Type B pancreatic cell (in vitro differentiated cells): ENCODE results near the gene TRMT2A. TPM values are rescaled to one million over a fixed set of nuclear protein-coding genes. Genes with fewer than 3 reads are reported as not detected.

Experiments
- DNase-seq: peaks from one replicate; pipeline ENCODE4 v3.0.0; 2021; ENCODE audit warnings: mixed read lengths; ENCODE audit not compliant: unreplicated experiment; ENCODE audit errors: extremely low spot score
- H3K27ac Mint-ChIP-seq: 2 replicates; pipeline ENCODE4 v1.8.0; 2021; ENCODE audit warnings: mild to moderate bottlenecking, mixed read lengths
- H3K27me3 Mint-ChIP-seq: 2 replicates; pipeline ENCODE4 v1.8.0; 2021; ENCODE audit warnings: mixed read lengths
- H3K36me3 Mint-ChIP-seq: 2 replicates; pipeline ENCODE4 v1.8.0; 2021; ENCODE audit warnings: mixed read lengths
- H3K4me1 Mint-ChIP-seq: one replicate; pipeline ENCODE4 v1.8.0; 2021; ENCODE audit warnings: mixed read lengths; ENCODE audit not compliant: unreplicated experiment
- H3K4me3 Mint-ChIP-seq: 2 replicates; pipeline ENCODE4 v1.8.0; 2021; ENCODE audit warnings: mild to moderate bottlenecking, mixed read lengths
- H3K9me3 Mint-ChIP-seq: 2 replicates; pipeline ENCODE4 v1.8.0; 2021; ENCODE audit warnings: mixed read lengths
- CTCF ChIP-seq: fragments of 200-600 bp; sonication (generic); conservative IDR thresholded peaks from 2 replicates; pipeline ENCODE4 v1.5.0; 2021; ENCODE audit warnings: antibody characterized with exemption, mild to moderate bottlenecking
- total RNA-seq: library from RNA; stranded (reverse); gene quantifications from 2 replicates; pipeline ENCODE4 v1.2.1, GENCODE V29; 2021; ENCODE audit warnings: low replicate concordance

Gene TRMT2A
- total RNA-seq, 1 donor from 2014 or later, result 64.8 TPM

GRCh38 chr22:20096574-20097420 is 20.2 kb downstream of the TRMT2A start:
- DNase-seq, result no peak
- no peaks in the 10 kb centered on the region for H3K9me3 Mint-ChIP-seq
- no peaks in the 10 kb centered on the region for H3K4me1 Mint-ChIP-seq
- H3K4me3 Mint-ChIP-seq, result no peak overlapping the region
- peaks cover 42% of the 10 kb centered on the region for H3K36me3 Mint-ChIP-seq
- TF ChIP-seq CTCF, result no peak
- no peak overlapping the region for H3K27ac Mint-ChIP-seq
- H3K27me3 Mint-ChIP-seq, result no peaks in the 10 kb centered on the region

GRCh38 chr22:20095521-20095920 is 21.5 kb downstream of the TRMT2A start:
- TF ChIP-seq CTCF, result no peak
- H3K36me3 Mint-ChIP-seq, result peaks cover 53% of the 10 kb centered on the region
- H3K27ac Mint-ChIP-seq, result no peak overlapping the region
- no peaks in the 10 kb centered on the region for H3K4me1 Mint-ChIP-seq
- no peaks in the 10 kb centered on the region for H3K27me3 Mint-ChIP-seq
- DNase-seq, result no peak
- no peak overlapping the region for H3K4me3 Mint-ChIP-seq
- no peaks in the 10 kb centered on the region for H3K9me3 Mint-ChIP-seq

GRCh38 chr22:20094197-20094807 is 22.7 kb downstream of the TRMT2A start:
- no peaks in the 10 kb centered on the region for H3K4me1 Mint-ChIP-seq
- DNase-seq, result no peak
- TF ChIP-seq CTCF, result no peak
- no peak overlapping the region for H3K27ac Mint-ChIP-seq
- peaks cover 59% of the 10 kb centered on the region for H3K36me3 Mint-ChIP-seq
- no peaks in the 10 kb centered on the region for H3K27me3 Mint-ChIP-seq
- H3K4me3 Mint-ChIP-seq, result no peak overlapping the region
- H3K9me3 Mint-ChIP-seq, result no peaks in the 10 kb centered on the region

- Mint-ChIP-seq H3K9me3 (no peaks in the 10 kb centered on the region), H3K36me3 (peaks cover 59% of the 10 kb centered on the region), H3K4me3 (no peak overlapping the region), H3K27me3 (no peaks in the 10 kb centered on the region), H3K27ac (no peak overlapping the region), H3K4me1 (no peaks in the 10 kb centered on the region)
- no peak for TF ChIP-seq CTCF
- no peak for DNase-seq
These were observed 23.4 kb downstream of the TRMT2A start for GRCh38 chr22:20093418-20094196.

- Mint-ChIP-seq H3K27me3 (no peaks in the 10 kb centered on the region), H3K27ac (no peak overlapping the region)
These were observed 24.6 kb downstream of the TRMT2A start for GRCh38 chr22:20092477-20092854.

More at GRCh38 chr22:20092477-20092854, 24.6 kb downstream of the TRMT2A start:
- H3K9me3 Mint-ChIP-seq, result no peaks in the 10 kb centered on the region
- peaks cover 59% of the 10 kb centered on the region for H3K36me3 Mint-ChIP-seq
- no peak for DNase-seq
- H3K4me3 Mint-ChIP-seq, result no peak overlapping the region
- no peaks in the 10 kb centered on the region for H3K4me1 Mint-ChIP-seq
- no peak for TF ChIP-seq CTCF
